Esophagus muscularis mucosa (tissue), 4 donors: ENCODE results near the gene PCBP3.

Experiments used
- CTCF ChIP-seq, 3 experiments: fragments of 200-600 bp in 2 of 3; fragments of 450-650 bp in 1 of 3; sonication (generic) in 2 of 3; IDR thresholded peaks; one replicate each; pipeline ENCODE4 v1.5.1; 2017 to 2019; ENCODE audit warnings: antibody characterized with exemption in 3 of 3, mild to moderate bottlenecking in 2 of 3, moderate library complexity in 1 of 3
- EP300 ChIP-seq: sonication (generic); formaldehyde crosslinking; IDR thresholded peaks from one replicate; pipeline ENCODE4 v1.6.1; 2017; ENCODE audit warnings: antibody characterized with exemption
- POLR2A ChIP-seq: fragments of 450-650 bp; IDR thresholded peaks from one replicate; pipeline ENCODE4 v1.6.1; 2017; ENCODE audit warnings: antibody characterized with exemption, moderate library complexity, mild to moderate bottlenecking, low read depth

- TF ChIP-seq CTCF (IDR thresholded peaks at IDR 0.05): no peak
- TF ChIP-seq POLR2A: no peak
- no peak for TF ChIP-seq EP300
Measured at GRCh38 chr21:45929449-45929848, 285.9 kb downstream of the PCBP3 start.
